Lower leg skin (tissue), 3 donors: Measurements from ENCODE around the gene ZNF398.

Source experiments
- POLR2A ChIP-seq, 2 donors: fragments of 450-650 bp; IDR thresholded peaks; one replicate each; pipeline ENCODE4 v1.6.1; 2016 to 2017; ENCODE audit warnings: antibody characterized with exemption in 2 of 2, mild to moderate bottlenecking in 1 of 2, moderate library complexity in 1 of 2
- TF ChIP-seq, protein P1 (sequence below), 3 donors: fragments of 450-650 bp; IDR thresholded peaks; one replicate each; pipeline ENCODE4 v1.5.1; 2016; ENCODE audit warnings: antibody characterized with exemption in 3 of 3, mild to moderate bottlenecking in 3 of 3, moderate library complexity in 2 of 3

DNA sequence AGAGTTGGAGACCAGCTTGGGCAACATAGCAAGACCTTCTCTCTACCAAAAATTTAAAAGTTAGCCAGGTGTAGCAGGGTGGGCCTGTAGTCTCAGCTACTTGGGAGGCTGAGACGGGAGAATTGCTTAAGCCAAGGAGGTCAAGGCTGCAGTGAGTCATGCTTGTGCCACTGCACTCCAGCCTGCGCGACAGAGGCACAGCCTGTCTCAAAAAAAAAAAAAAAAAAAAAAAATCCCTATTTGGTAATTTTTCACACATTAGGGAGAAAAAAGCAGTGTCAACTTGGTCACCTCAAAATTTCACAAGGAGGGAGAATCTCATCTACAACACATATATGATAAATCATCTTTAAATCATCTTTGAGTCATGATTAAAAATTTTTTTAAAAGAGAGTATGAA lies 6.4 kb upstream of the ZNF398 start:
- TF ChIP-seq, protein P1, sequence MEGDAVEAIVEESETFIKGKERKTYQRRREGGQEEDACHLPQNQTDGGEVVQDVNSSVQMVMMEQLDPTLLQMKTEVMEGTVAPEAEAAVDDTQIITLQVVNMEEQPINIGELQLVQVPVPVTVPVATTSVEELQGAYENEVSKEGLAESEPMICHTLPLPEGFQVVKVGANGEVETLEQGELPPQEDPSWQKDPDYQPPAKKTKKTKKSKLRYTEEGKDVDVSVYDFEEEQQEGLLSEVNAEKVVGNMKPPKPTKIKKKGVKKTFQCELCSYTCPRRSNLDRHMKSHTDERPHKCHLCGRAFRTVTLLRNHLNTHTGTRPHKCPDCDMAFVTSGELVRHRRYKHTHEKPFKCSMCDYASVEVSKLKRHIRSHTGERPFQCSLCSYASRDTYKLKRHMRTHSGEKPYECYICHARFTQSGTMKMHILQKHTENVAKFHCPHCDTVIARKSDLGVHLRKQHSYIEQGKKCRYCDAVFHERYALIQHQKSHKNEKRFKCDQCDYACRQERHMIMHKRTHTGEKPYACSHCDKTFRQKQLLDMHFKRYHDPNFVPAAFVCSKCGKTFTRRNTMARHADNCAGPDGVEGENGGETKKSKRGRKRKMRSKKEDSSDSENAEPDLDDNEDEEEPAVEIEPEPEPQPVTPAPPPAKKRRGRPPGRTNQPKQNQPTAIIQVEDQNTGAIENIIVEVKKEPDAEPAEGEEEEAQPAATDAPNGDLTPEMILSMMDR (IDR thresholded peaks at IDR 0.05), result no peak
- TF ChIP-seq POLR2A (IDR thresholded peaks at IDR 0.05), result no peak
